ENCODE data around the gene PLXNB3.

The PLXNB3 gene

DNA sequence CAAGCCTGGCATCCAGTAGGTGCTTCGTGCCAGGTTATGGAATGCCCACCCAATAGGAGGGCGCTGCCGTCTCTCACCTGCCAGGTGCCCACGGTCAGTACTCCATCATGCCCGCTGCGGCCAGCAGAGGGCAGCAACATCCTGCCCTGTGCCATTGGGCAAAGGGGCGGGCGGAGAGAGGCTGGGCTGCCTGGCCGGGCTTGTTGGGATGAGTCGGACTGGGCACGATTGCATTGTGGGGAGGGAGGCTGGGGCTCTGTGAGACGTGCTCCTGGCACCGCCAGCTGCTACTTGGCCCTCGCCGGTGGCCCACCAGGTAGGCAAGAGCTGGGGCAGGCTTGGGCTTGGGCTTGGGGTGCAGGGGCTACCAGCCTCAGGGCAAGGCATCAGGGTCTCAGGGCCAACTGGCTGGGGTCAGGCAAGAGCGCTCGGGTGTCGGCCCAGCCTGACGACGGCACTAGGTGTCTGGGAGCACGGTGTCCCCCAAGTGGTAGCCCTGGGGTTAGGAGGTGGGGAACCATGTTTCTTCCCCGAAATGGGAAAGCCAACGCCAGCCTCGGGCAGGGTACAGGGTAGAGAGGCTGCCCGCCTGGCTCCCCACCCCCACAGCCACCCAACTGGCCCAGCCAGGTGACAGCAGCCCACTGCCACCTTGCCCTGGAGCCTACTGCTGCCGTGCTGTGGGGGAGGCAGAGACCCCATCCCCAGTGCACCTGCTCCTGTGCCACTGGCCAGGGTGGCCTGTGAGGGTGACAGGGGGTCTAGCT, at the start of gene PLXNB3:
TSS of gene PLXNB3 (plus strand) at position 261 of the 767 bp plus-strand sequence. CDS start 1,287 bp downstream, outside the sequence.
- TF ChIP-seq POLR2A (IDR thresholded peaks at IDR 0.05; ENCODE audit: low read length) (no peak), GATA1 (IDR thresholded peaks at IDR 0.05; ENCODE audit: low read depth, low read length) (no peak)

DNA sequence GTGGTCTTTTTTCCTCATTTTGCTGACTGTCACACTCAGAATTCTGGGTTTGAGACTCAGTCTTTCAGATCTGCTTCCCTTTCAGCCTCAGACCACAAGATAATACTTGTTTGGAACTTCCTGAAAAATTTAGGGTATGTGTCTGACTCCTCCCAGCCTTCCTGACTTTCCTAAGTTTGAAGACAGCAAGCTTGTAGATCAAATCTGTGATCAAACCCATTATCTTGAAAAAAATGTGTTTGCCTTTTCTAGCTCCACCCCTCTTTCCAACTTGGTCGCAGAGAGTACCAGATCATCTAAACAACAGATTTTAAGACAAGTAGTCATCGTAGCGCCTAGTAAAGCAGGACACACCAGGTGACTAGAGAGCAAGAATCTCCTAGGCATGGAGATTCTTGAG, 49.8 kb upstream of the PLXNB3 start:
- TF ChIP-seq GATA1 (IDR thresholded peaks at IDR 0.05; ENCODE audit: low read depth, low read length): no peak
- TF ChIP-seq POLR2A (IDR thresholded peaks at IDR 0.05; ENCODE audit: low read length): no peak
- no peak for DNase-seq

More for the DNA sequence above, at the start of gene PLXNB3:
- DNase-seq: peak; percentile 65 to 82

DNA sequence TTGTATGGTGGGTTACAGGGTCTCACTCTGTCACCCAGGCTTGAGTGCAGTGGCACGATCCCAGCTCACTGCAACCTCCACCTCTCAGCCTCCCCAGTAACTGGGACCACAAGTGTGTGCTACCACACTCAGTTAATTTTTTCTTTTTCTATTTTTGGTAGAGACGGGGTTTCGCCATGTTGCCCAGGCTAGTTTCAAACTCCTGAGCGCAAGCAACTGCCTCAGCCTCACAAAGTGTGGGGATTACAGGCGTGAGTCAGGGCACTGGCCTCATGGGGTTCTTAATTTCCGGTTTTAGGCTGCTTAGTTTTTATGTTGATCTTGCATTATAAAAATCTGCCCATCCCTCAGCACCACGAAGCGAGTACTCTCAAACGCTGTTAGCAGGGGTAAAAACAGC, 46.6 kb upstream of the PLXNB3 start:
- no peak for TF ChIP-seq GATA1 (IDR thresholded peaks at IDR 0.05; ENCODE audit: low read depth, low read length)
- TF ChIP-seq POLR2A (IDR thresholded peaks at IDR 0.05; ENCODE audit: low read length): no peak
- no peak for DNase-seq

DNA sequence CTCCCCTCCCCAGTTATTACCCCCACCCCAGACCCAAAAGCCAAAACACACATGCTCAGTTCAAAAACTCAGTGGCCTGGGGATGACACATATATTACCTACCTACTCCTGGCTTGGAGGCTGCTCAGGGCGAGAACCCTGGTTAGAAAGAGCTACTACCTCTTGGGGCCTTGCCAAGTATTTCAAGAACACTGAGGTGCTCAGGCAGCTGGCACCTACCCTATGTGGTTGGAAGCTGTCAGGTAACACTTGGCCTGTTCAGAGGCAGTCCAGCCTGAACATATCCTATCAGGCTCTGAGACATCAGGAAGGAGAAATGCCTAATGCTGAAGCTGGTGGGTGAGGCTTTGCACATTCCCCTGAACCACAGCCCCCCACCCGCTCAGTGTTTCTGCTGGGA, 44.8 kb upstream of the PLXNB3 start:
- DNase-seq: no peak
- TF ChIP-seq GATA1 (IDR thresholded peaks at IDR 0.05; ENCODE audit: low read depth, low read length): no peak
- TF ChIP-seq POLR2A (IDR thresholded peaks at IDR 0.05; ENCODE audit: low read length): no peak

DNA sequence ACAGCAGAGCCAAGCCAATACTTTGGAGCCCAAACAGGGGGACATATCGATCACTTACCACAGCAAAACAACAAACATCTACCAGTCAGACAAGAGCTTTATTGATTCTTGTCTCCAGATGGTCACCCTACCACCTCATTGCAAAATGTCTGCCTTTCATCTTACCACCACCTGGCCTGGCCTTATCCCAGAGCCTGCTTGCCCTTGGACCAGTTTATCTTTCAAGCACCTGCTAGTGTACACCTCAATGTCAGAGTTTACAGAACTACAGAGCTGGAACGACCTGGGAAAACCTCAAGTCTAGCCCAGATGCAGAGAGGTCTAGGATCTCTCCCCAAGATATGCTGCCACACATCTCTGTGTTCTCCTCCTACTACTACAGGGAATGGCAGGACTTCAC, 44.3 kb upstream of the PLXNB3 start:
- DNase-seq: no peak
- TF ChIP-seq POLR2A (IDR thresholded peaks at IDR 0.05; ENCODE audit: low read length): no peak
- TF ChIP-seq GATA1 (IDR thresholded peaks at IDR 0.05; ENCODE audit: low read depth, low read length): no peak

GRCh38 chrX:153722704-153723350, 41.2 kb upstream of the PLXNB3 start:
- no peak for TF ChIP-seq GATA1 (IDR thresholded peaks at IDR 0.05; ENCODE audit: low read depth, low read length)
- TF ChIP-seq POLR2A (IDR thresholded peaks at IDR 0.05; ENCODE audit: low read length): no peak
- DNase-seq: peak; percentile 11 to 27

- DNase-seq: peak; percentile 72 to 79
- no peak for TF ChIP-seq GATA1 (IDR thresholded peaks at IDR 0.05; ENCODE audit: low read depth, low read length)
- no peak for TF ChIP-seq POLR2A (IDR thresholded peaks at IDR 0.05; ENCODE audit: low read length)
Observed at GRCh38 chrX:153723351-153724251, 40.4 kb upstream of the PLXNB3 start.

GRCh38 chrX:153724252-153725038, 39.6 kb upstream of the PLXNB3 start, which contains the start of the genes ABCD1 and BCAP31:
Gene ABCD1, plus strand, starts transcription at chrX:153724856. Its CDS starts 411 bp downstream, at chrX:153725267.
Gene BCAP31, minus strand, starts transcription at chrX:153724387. Its CDS starts 1,143 bp downstream, at chrX:153723244.
- peak; percentile 92 to 95 for DNase-seq
- TF ChIP-seq POLR2A (IDR thresholded peaks at IDR 0.05; ENCODE audit: low read length) (peak; percentile 30), GATA1 (IDR thresholded peaks at IDR 0.05; ENCODE audit: low read depth, low read length) (no peak)

- no peak for DNase-seq
Observed at GRCh38 chrX:153725039-153725831, 38.8 kb upstream of the PLXNB3 start.

DNA sequence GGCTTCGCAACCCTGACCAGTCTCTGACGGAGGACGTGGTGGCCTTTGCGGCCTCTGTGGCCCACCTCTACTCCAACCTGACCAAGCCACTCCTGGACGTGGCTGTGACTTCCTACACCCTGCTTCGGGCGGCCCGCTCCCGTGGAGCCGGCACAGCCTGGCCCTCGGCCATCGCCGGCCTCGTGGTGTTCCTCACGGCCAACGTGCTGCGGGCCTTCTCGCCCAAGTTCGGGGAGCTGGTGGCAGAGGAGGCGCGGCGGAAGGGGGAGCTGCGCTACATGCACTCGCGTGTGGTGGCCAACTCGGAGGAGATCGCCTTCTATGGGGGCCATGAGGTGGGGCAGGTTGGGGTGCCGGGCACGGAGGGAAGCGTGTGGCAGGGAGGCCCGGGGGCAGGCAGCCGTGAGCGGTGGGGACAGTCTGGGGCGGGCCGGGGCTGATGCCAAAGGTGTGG, 38.2 kb upstream of the PLXNB3 start:
- TF ChIP-seq GATA1 (IDR thresholded peaks at IDR 0.05; ENCODE audit: low read depth, low read length): no peak
- TF ChIP-seq POLR2A (IDR thresholded peaks at IDR 0.05; ENCODE audit: low read length): no peak
- no peak for DNase-seq

More at GRCh38 chrX:153725039-153725831, 38.8 kb upstream of the PLXNB3 start:
- TF ChIP-seq GATA1 (IDR thresholded peaks at IDR 0.05; ENCODE audit: low read depth, low read length): no peak
- TF ChIP-seq POLR2A (IDR thresholded peaks at IDR 0.05; ENCODE audit: low read length): no peak

- no peak for TF ChIP-seq POLR2A (IDR thresholded peaks at IDR 0.05; ENCODE audit: low read length)
- TF ChIP-seq GATA1 (IDR thresholded peaks at IDR 0.05; ENCODE audit: low read depth, low read length): no peak
- DNase-seq: peak; percentile 81 to 84
Observed at GRCh38 chrX:153726286-153727122, 37.5 kb upstream of the PLXNB3 start.
